Spleen (tissue), 11 donors: ENCODE data around the gene ISLR2. TPM values are rescaled to one million over a fixed set of nuclear protein-coding genes. Genes with fewer than 3 reads are reported as not detected.
A peak's percentile ranks its signal among the peaks of the same experiment; 100 is the strongest.

Source experiments
- DNase-seq: peaks from one replicate; pipeline ENCODE4 v3.0.0-alpha.2; 2020
- H3K27ac ChIP-seq, 8 donors: fragments of 200-600 bp; sonication (generic) in 7 of 8; 1 replicate in 4 of 8; 2 replicates in 4 of 8; pipeline versions ENCODE4 v1.5.0 to v1.8.0; 2016 to 2021; ENCODE audit warnings: inconsistent platforms in 4 of 8, mild to moderate bottlenecking in 4 of 8, moderate library complexity in 1 of 8
- H3K27me3 ChIP-seq, 7 donors: fragments of 200-600 bp; sonication (generic) in 6 of 7; replicated peaks in 1 of 7; 1 replicate in 4 of 7; 2 replicates in 3 of 7; pipeline versions ENCODE4 v1.5.0 to v1.8.0; 2016 to 2021; ENCODE audit warnings: inconsistent platforms in 3 of 7, mild to moderate bottlenecking in 1 of 7
- H3K36me3 ChIP-seq, 6 donors: fragments of 200-600 bp; sonication (generic) in 5 of 6; 1 replicate in 4 of 6; 2 replicates in 2 of 6; pipeline versions ENCODE4 v1.5.0 to v1.8.0; 2016 to 2021; ENCODE audit warnings: inconsistent platforms in 2 of 6
- H3K4me1 ChIP-seq, 6 donors: fragments of 200-600 bp; sonication (generic) in 5 of 6; 1 replicate in 3 of 6; 2 replicates in 3 of 6; pipeline versions ENCODE4 v1.5.0 to v1.8.0; 2016 to 2021; ENCODE audit warnings: inconsistent platforms in 3 of 6
- H3K4me3 ChIP-seq, 8 donors: fragments of 200-600 bp; sonication (generic) in 7 of 8; 1 replicate in 4 of 8; 2 replicates in 4 of 8; pipeline versions ENCODE4 v1.5.0 to v1.8.0; 2016 to 2021; ENCODE audit warnings: inconsistent platforms in 4 of 8, mild to moderate bottlenecking in 4 of 8, moderate library complexity in 2 of 8
- H3K9me3 ChIP-seq, 8 donors: fragments of 200-600 bp; sonication (generic) in 7 of 8; 1 replicate in 4 of 8; 2 replicates in 4 of 8; pipeline versions ENCODE4 v1.5.0 to v1.8.0; 2016 to 2021; ENCODE audit warnings: inconsistent platforms in 4 of 8
- POLR2A ChIP-seq, 3 donors: fragments of 450-650 bp; IDR thresholded peaks; one replicate each; pipeline ENCODE4 v1.5.1; 2017; ENCODE audit warnings: antibody characterized with exemption in 3 of 3, mild to moderate bottlenecking in 1 of 3
- POLR2AphosphoS5 ChIP-seq, 3 donors: sonication (generic); formaldehyde crosslinking; IDR thresholded peaks; one replicate each; pipeline ENCODE4 v1.5.1; 2017; ENCODE audit warnings: antibody characterized with exemption in 3 of 3
- WGBS, 5 donors: extraction: QIAGEN DNeasy Blood & Tissue Kit in 3 of 5; methylation state at CpG; one replicate each; pipeline versions ENCODE4 v1.1.5 to v1.1.7; 2013 to 2018; 5-methylcytosine and 5-hydroxymethylcytosine counted together
- intact Hi-C: fragments of 100-400 bp; cut with DNase I; formaldehyde crosslinking; loops from one replicate; pipeline ENCODE4 v1.15.0; 2023; ENCODE audit warnings: low total_unique reads
- polyA plus RNA-seq, 3 donors: library from polyadenylated mRNA; stranded (reverse); fragments of 200-250 nt; gene quantifications; one replicate each; pipeline ENCODE4 v1.2.1, GENCODE V29; 2013
- total RNA-seq, 7 donors: library from RNA; depleted of rRNA in 3 of 7; stranded (reverse); fragments of >200 nt in 3 of 7; fragmentation: NEBNext Ultra II Directional in 4 of 7; extraction: Animal tissue kit (Norgen Biotek cat#: 25700) in 4 of 7; gene quantifications; one replicate each; pipeline versions ENCODE4 v1.1.0 to v1.2.1, GENCODE V29; 2016 to 2021
- TF ChIP-seq, protein P1 (sequence below), 11 experiments: fragments of 200-600 bp in 7 of 11; fragments of 450-650 bp in 4 of 11; sonication (generic) in 4 of 11; IDR thresholded peaks in 8 of 11; conservative IDR thresholded peaks in 3 of 11; 1 replicate in 7 of 11; 2 replicates in 4 of 11; pipeline versions ENCODE4 v1.4.0 to v1.8.0; 2016 to 2021; ENCODE audit warnings: antibody characterized with exemption in 11 of 11, inconsistent platforms in 4 of 11, mild to moderate bottlenecking in 1 of 11
- donor health status: healthy with polysubstance abuse.
- donor health status: DM: no; HTN: no; CAD: no; lungs with moderate emphysema.
- donor health status: DM: no; HTN: no; CAD: no.
- donor health status: Bipolar disorder and iron deficiency.
- donor health status: healthy.
- donor health status: DM: no; HTN: no; CAD: no.
- donor health status: DM: yes; HTN: yes; CAD: no.

Gene ISLR2
- total and polyA plus RNA-seq, 10 donors, result 0.20 to 3.0 (median 1.2) TPM

DNA sequence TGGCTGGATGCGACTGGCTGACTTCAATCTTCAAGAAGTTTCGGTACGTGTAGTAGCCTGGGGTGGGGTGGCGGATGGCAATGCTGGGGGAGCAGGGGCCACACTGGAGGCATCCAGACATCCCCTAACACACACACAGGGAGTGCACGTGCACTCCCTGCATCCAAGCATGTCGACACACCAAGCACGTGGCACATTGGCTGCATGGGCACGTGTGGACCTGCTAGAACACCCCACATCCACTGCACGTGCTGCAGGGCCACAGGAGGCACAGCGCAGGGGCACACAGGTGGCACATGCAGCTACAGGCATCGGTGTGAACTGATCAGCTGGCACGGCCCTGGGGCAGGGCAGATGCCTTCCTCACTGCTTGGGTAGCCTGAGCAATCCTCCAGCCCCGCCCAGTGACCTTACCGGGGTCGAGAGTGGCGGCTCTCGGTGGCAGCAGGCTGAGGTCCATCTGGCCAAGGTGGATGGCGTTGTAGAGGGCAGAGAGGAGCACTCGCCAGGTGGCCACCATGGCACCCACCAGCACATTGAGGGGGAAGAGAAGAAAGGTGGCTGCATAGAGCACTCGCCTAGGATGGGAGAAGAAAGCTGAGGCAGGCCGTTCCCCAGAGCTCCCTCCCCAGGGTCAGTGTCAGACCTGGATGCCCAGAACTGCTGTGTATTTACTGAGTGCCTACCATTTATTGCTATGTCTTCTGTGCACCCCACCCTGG, 50.7 kb downstream of the ISLR2 start:
- peak; percentile 54 for DNase-seq
- WGBS, 5 donors, result 78 to 87% (median 80%) methylated on average over 19 to 21 of the region's 21 CpGs
- TF ChIP-seq, protein P1, sequence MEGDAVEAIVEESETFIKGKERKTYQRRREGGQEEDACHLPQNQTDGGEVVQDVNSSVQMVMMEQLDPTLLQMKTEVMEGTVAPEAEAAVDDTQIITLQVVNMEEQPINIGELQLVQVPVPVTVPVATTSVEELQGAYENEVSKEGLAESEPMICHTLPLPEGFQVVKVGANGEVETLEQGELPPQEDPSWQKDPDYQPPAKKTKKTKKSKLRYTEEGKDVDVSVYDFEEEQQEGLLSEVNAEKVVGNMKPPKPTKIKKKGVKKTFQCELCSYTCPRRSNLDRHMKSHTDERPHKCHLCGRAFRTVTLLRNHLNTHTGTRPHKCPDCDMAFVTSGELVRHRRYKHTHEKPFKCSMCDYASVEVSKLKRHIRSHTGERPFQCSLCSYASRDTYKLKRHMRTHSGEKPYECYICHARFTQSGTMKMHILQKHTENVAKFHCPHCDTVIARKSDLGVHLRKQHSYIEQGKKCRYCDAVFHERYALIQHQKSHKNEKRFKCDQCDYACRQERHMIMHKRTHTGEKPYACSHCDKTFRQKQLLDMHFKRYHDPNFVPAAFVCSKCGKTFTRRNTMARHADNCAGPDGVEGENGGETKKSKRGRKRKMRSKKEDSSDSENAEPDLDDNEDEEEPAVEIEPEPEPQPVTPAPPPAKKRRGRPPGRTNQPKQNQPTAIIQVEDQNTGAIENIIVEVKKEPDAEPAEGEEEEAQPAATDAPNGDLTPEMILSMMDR (IDR thresholded peaks at IDR 0.05 in 8 of 11, conservative IDR thresholded peaks at IDR 0.05 in 3 of 11), result no peak
- TF ChIP-seq POLR2A (IDR thresholded peaks at IDR 0.05) (no peak), POLR2AphosphoS5 (IDR thresholded peaks at IDR 0.05) (no peak)
- Histone ChIP-seq H3K4me3 (no peak overlapping the region), H3K27ac (peak overlapping the region in 1 of 8 donors; percentile 71), H3K27me3 (no peaks in the 10 kb centered on the region), H3K4me1 (peaks cover 0 to 47% (median 24%) of the 10 kb centered on the region in 6 donors), H3K36me3 (no peaks in the 10 kb centered on the region), H3K9me3 (no peaks in the 10 kb centered on the region)
- intact Hi-C loops, result no loop called here

DNA sequence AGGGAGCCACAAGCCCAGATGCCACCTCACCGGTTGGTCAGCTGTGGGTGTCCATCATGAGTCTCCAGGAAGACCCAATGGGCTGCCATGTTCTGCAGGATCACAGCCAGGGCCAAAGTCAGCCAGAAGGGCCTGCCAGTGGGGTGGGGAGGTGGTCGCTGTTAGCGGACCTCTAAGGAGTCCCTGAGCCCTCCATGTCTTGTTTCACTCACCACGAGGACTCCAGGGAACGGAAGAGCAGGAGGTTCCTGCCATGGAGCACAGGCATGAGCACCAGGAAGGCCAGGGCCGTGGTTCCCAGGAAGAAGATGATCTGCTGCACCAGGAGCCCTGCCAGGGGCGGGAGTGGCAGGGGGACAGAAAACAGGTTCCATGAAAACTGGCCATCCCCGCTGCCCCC, 51.7 kb downstream of the ISLR2 start:
- Histone ChIP-seq H3K27me3 (no peaks in the 10 kb centered on the region), H3K4me1 (peaks cover 0 to 39% (median 24%) of the 10 kb centered on the region in 6 donors), H3K4me3 (no peak overlapping the region), H3K9me3 (no peaks in the 10 kb centered on the region), H3K27ac (no peak overlapping the region), H3K36me3 (no peaks in the 10 kb centered on the region)
- WGBS, 5 donors, result 84 to 92% (median 87%) methylated on average over 7 to 8 of the region's 8 CpGs
- intact Hi-C loops, result no loop called here
- peak; percentile 36 for DNase-seq
- TF ChIP-seq, protein P1 (IDR thresholded peaks at IDR 0.05 in 8 of 11, conservative IDR thresholded peaks at IDR 0.05 in 3 of 11), result no peak
- no peak for TF ChIP-seq POLR2A (IDR thresholded peaks at IDR 0.05)
- TF ChIP-seq POLR2AphosphoS5 (IDR thresholded peaks at IDR 0.05), result no peak

- WGBS, 5 donors, result 71 to 88% (median 77%) methylated on average over 10 to 12 of the region's 12 CpGs
- peaks cover 0 to 15% (median 13%) of the 10 kb centered on the region in 6 donors for H3K4me1 ChIP-seq
- no peaks in the 10 kb centered on the region for H3K27me3 ChIP-seq
- intact Hi-C loops, result no loop called here
- no peak overlapping the region for H3K27ac ChIP-seq
- no peak overlapping the region for H3K4me3 ChIP-seq
- no peaks in the 10 kb centered on the region for H3K36me3 ChIP-seq
- TF ChIP-seq, protein P1 (IDR thresholded peaks at IDR 0.05 in 8 of 11, conservative IDR thresholded peaks at IDR 0.05 in 3 of 11), result no peak
- TF ChIP-seq POLR2AphosphoS5 (IDR thresholded peaks at IDR 0.05) (no peak), POLR2A (IDR thresholded peaks at IDR 0.05) (no peak)
- H3K9me3 ChIP-seq, result no peaks in the 10 kb centered on the region
- no peak for DNase-seq
Observed at GRCh38 chr15:74184582-74185091, 54.3 kb downstream of the ISLR2 start.

DNA sequence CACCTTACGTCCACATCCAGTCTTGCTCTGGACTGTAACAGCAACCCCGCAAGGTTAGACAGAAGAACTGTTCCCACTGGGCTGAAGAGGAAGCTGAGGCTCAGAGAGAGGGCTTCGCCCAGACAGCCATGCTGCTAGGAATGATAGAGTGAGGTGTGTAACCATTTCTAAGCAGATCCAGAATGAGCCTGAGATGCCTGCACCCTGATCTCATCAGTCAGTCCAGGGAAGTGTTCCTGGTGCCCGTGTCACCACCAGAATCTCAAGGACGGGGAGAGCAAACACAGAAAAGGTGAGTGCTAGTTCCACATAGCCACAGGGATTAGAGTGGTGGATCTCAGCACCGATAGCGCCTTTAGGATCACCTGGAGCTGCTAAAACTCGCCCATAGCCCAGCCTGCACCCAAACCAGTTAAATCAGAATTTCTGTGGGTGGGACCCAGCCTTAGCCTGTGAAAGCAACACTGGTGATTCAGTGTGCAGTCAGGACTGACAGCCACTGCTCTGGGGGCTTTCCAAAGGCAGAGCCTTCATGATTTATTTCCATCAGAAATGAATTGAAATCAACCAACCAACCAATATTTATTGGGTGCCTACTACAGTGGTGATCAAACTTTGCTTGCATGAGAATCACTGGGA, 55.4 kb downstream of the ISLR2 start:
- intact Hi-C loops, result no loop called here
- WGBS, 5 donors, result 73 to 79% (median 76%) methylated on average over 8 of the region's 8 CpGs
- TF ChIP-seq, protein P1 (IDR thresholded peaks at IDR 0.05 in 8 of 11, conservative IDR thresholded peaks at IDR 0.05 in 3 of 11), result no peak
- no peak for TF ChIP-seq POLR2A (IDR thresholded peaks at IDR 0.05)
- no peak for TF ChIP-seq POLR2AphosphoS5 (IDR thresholded peaks at IDR 0.05)

More for the DNA sequence above, 55.4 kb downstream of the ISLR2 start:
- no peaks in the 10 kb centered on the region for H3K9me3 ChIP-seq
- H3K4me3 ChIP-seq, result no peak overlapping the region
- H3K27me3 ChIP-seq, result no peaks in the 10 kb centered on the region
- no peak overlapping the region for H3K27ac ChIP-seq
- DNase-seq, result no peak
- H3K36me3 ChIP-seq, result no peaks in the 10 kb centered on the region
- peaks cover 0 to 4% (median 2%) of the 10 kb centered on the region in 6 donors for H3K4me1 ChIP-seq
